ENCODE data around the gene DSG1. TPM values are rescaled to one million over a fixed set of nuclear protein-coding genes. Genes with fewer than 3 reads are reported as not detected.

The DSG1 gene
- total RNA-seq, 4 donors from 2014 or later: not detected

DNA sequence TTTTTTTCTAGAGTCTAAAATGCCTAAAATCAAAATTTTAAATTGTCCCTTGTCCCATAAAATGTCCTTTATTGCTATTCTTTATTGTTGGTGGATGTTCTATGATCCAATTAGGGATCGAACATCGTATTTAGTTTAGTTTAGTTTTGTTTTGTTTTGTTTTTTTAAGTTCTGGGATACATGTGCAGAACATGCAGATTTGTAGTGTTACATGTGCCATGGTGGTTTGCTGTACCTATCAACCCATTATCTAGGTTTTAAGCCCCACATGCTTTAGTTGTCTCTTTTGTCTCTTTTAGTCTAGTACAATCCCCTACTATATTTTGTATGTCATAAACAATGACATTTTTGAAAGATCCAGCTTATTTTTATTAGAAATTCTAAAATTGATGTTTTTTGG lies 8.8 kb upstream of the DSG1 start:
- H3K9me3 ChIP-seq: no peaks in the 10 kb centered on the region
- no peak for TF ChIP-seq POLR2A (IDR thresholded peaks at IDR 0.05)
- TF ChIP-seq, protein P1, sequence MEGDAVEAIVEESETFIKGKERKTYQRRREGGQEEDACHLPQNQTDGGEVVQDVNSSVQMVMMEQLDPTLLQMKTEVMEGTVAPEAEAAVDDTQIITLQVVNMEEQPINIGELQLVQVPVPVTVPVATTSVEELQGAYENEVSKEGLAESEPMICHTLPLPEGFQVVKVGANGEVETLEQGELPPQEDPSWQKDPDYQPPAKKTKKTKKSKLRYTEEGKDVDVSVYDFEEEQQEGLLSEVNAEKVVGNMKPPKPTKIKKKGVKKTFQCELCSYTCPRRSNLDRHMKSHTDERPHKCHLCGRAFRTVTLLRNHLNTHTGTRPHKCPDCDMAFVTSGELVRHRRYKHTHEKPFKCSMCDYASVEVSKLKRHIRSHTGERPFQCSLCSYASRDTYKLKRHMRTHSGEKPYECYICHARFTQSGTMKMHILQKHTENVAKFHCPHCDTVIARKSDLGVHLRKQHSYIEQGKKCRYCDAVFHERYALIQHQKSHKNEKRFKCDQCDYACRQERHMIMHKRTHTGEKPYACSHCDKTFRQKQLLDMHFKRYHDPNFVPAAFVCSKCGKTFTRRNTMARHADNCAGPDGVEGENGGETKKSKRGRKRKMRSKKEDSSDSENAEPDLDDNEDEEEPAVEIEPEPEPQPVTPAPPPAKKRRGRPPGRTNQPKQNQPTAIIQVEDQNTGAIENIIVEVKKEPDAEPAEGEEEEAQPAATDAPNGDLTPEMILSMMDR (IDR thresholded peaks at IDR 0.05): no peak
- intact Hi-C loops (cut with DNase I): no loop called here
- no peaks in the 10 kb centered on the region for H3K4me1 ChIP-seq
- no peaks in the 10 kb centered on the region for H3K36me3 ChIP-seq
- no peak for DNase-seq
- 88 to 95% methylated on average over 2 of the region's 2 CpGs for WGBS, 2 donors
- no peaks in the 10 kb centered on the region for H3K27me3 ChIP-seq
- no peak overlapping the region for H3K4me3 ChIP-seq (replicated peaks in 1 of 3)
- H3K27ac ChIP-seq: no peak overlapping the region

- intact Hi-C loops (cut with DNase I): no loop called here
- Histone ChIP-seq H3K27me3 (no peaks in the 10 kb centered on the region), H3K27ac (no peak overlapping the region), H3K36me3 (no peaks in the 10 kb centered on the region), H3K4me3 (replicated peaks in 1 of 3) (no peak overlapping the region), H3K4me1 (no peaks in the 10 kb centered on the region), H3K9me3 (no peaks in the 10 kb centered on the region)
- DNase-seq: no peak
- TF ChIP-seq, protein P1 (IDR thresholded peaks at IDR 0.05): no peak
- no peak for TF ChIP-seq POLR2A (IDR thresholded peaks at IDR 0.05)
- 60 to 62% methylated on average over 4 of the region's 4 CpGs for WGBS, 2 donors
Measured at GRCh38 chr18:31316974-31317373, 986 bp upstream of the DSG1 start.

DNA sequence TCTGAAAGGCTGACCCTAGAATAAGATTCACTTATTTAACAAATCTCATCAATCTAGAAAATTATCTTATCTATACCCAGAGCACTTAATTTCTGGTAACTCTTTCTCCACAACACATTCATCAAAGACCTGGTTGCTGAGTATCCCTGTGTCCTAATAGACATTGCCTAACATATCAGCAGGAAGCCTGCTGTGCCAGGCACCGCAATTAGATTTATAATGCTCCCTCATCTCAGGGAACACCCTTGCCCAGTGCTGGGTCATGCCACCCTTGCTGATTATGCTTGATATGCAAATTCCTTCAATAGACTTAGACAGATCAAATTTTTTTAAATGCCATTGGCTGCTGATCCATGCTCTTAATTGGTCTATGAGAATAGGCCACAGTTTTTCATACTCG lies 3.8 kb downstream of the DSG1 start:
- Histone ChIP-seq H3K27me3 (no peaks in the 10 kb centered on the region), H3K27ac (no peak overlapping the region), H3K4me3 (replicated peaks in 1 of 3) (no peak overlapping the region), H3K9me3 (no peaks in the 10 kb centered on the region), H3K36me3 (no peaks in the 10 kb centered on the region), H3K4me1 (no peaks in the 10 kb centered on the region)
- no peak for DNase-seq
- intact Hi-C loops (cut with DNase I): no loop called here
- TF ChIP-seq, protein P1 (IDR thresholded peaks at IDR 0.05): no peak
- TF ChIP-seq POLR2A (IDR thresholded peaks at IDR 0.05): no peak
- 43 to 69% methylated on average over 2 of the region's 2 CpGs for WGBS, 2 donors

GRCh38 chr18:31325051-31325450 lies 7.1 kb downstream of the DSG1 start:
- H3K36me3 ChIP-seq: no peaks in the 10 kb centered on the region
- intact Hi-C loops (cut with DNase I): no loop called here
- H3K9me3 ChIP-seq: no peaks in the 10 kb centered on the region
- no peak overlapping the region for H3K27ac ChIP-seq
- DNase-seq: no peak
- no peak for TF ChIP-seq POLR2A (IDR thresholded peaks at IDR 0.05)
- TF ChIP-seq, protein P1 (IDR thresholded peaks at IDR 0.05): no peak
- H3K4me3 ChIP-seq (replicated peaks in 1 of 3): no peak overlapping the region
- H3K27me3 ChIP-seq: no peaks in the 10 kb centered on the region
- no peaks in the 10 kb centered on the region for H3K4me1 ChIP-seq
- WGBS, 2 donors: 77 to 81% methylated on average over 3 of the region's 3 CpGs

GRCh38 chr18:31329787-31330438 lies 12.0 kb downstream of the DSG1 start:
- no peaks in the 10 kb centered on the region for H3K27me3 ChIP-seq
- no peaks in the 10 kb centered on the region for H3K36me3 ChIP-seq
- no peaks in the 10 kb centered on the region for H3K9me3 ChIP-seq
- H3K27ac ChIP-seq: no peak overlapping the region
- TF ChIP-seq POLR2A (IDR thresholded peaks at IDR 0.05): no peak
- TF ChIP-seq, protein P1 (IDR thresholded peaks at IDR 0.05): no peak
- intact Hi-C loops (cut with DNase I): no loop called here
- DNase-seq: no peak
- WGBS, 2 donors: 68 to 74% methylated on average over 7 of the region's 7 CpGs
- no peak overlapping the region for H3K4me3 ChIP-seq (replicated peaks in 1 of 3)
- H3K4me1 ChIP-seq: no peaks in the 10 kb centered on the region

All from thyroid gland (tissue), 4 donors.